ENCODE results near the gene NETO2. TPM values are rescaled to one million over a fixed set of nuclear protein-coding genes. Genes with fewer than 3 reads are reported as not detected.

The NETO2 gene
- total and polyA plus RNA-seq, 2 of the 13 experiments (the other 11 are each of a cell fraction or from before 2014, with no cell fraction given): 8.2 to 13.5 TPM

GRCh38 chr16:47141773-47142485 lies 1.8 kb downstream of the NETO2 start (continued):
- TF ChIP-seq, protein P1, sequence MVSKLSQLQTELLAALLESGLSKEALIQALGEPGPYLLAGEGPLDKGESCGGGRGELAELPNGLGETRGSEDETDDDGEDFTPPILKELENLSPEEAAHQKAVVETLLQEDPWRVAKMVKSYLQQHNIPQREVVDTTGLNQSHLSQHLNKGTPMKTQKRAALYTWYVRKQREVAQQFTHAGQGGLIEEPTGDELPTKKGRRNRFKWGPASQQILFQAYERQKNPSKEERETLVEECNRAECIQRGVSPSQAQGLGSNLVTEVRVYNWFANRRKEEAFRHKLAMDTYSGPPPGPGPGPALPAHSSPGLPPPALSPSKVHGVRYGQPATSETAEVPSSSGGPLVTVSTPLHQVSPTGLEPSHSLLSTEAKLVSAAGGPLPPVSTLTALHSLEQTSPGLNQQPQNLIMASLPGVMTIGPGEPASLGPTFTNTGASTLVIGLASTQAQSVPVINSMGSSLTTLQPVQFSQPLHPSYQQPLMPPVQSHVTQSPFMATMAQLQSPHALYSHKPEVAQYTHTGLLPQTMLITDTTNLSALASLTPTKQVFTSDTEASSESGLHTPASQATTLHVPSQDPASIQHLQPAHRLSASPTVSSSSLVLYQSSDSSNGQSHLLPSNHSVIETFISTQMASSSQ (IDR thresholded peaks at IDR 0.05; ENCODE audit: low read depth): no peak
- TF ChIP-seq, protein P1 (CRISPR knock-in tag; IDR thresholded peaks at IDR 0.05; ENCODE audit: borderline replicate concordance): 0 out of 2 replicates have a peak, but pooled peaks have one; percentile 47
- TF ChIP-seq, protein P2, sequence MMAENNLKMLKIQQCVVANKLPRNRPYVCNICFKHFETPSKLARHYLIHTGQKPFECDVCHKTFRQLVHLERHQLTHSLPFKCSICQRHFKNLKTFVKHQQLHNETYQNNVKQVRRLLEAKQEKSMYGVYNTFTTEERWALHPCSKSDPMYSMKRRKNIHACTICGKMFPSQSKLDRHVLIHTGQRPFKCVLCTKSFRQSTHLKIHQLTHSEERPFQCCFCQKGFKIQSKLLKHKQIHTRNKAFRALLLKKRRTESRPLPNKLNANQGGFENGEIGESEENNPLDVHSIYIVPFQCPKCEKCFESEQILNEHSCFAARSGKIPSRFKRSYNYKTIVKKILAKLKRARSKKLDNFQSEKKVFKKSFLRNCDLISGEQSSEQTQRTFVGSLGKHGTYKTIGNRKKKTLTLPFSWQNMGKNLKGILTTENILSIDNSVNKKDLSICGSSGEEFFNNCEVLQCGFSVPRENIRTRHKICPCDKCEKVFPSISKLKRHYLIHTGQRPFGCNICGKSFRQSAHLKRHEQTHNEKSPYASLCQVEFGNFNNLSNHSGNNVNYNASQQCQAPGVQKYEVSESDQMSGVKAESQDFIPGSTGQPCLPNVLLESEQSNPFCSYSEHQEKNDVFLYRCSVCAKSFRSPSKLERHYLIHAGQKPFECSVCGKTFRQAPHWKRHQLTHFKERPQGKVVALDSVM (CRISPR knock-in tag; IDR thresholded peaks at IDR 0.05): no peak
- TF ChIP-seq RARG (CRISPR knock-in tag; IDR thresholded peaks at IDR 0.05; ENCODE audit: low read depth) (no peak), TOE1 (CRISPR knock-in tag; IDR thresholded peaks at IDR 0.05) (no peak), MLX (CRISPR knock-in tag; IDR thresholded peaks at IDR 0.05) (no peak), ARNTL (CRISPR knock-in tag; IDR thresholded peaks at IDR 0.05) (no peak), ZNF710 (CRISPR knock-in tag; IDR thresholded peaks at IDR 0.05; ENCODE audit: borderline replicate concordance) (peak; percentile 58; the same call in 1 of the 2 replicates), SMC3 (IDR thresholded peaks at IDR 0.05; ENCODE audit: low read length) (peak; percentile 84), ZNF441 (CRISPR knock-in tag; IDR thresholded peaks at IDR 0.05; ENCODE audit: borderline replicate concordance) (0 out of 2 replicates have a peak, but pooled peaks have one; percentile 27)
- TF ChIP-seq, protein P3, sequence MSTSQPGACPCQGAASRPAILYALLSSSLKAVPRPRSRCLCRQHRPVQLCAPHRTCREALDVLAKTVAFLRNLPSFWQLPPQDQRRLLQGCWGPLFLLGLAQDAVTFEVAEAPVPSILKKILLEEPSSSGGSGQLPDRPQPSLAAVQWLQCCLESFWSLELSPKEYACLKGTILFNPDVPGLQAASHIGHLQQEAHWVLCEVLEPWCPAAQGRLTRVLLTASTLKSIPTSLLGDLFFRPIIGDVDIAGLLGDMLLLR (CRISPR knock-in tag; IDR thresholded peaks at IDR 0.05): no peak
- TF ChIP-seq, protein P4, sequence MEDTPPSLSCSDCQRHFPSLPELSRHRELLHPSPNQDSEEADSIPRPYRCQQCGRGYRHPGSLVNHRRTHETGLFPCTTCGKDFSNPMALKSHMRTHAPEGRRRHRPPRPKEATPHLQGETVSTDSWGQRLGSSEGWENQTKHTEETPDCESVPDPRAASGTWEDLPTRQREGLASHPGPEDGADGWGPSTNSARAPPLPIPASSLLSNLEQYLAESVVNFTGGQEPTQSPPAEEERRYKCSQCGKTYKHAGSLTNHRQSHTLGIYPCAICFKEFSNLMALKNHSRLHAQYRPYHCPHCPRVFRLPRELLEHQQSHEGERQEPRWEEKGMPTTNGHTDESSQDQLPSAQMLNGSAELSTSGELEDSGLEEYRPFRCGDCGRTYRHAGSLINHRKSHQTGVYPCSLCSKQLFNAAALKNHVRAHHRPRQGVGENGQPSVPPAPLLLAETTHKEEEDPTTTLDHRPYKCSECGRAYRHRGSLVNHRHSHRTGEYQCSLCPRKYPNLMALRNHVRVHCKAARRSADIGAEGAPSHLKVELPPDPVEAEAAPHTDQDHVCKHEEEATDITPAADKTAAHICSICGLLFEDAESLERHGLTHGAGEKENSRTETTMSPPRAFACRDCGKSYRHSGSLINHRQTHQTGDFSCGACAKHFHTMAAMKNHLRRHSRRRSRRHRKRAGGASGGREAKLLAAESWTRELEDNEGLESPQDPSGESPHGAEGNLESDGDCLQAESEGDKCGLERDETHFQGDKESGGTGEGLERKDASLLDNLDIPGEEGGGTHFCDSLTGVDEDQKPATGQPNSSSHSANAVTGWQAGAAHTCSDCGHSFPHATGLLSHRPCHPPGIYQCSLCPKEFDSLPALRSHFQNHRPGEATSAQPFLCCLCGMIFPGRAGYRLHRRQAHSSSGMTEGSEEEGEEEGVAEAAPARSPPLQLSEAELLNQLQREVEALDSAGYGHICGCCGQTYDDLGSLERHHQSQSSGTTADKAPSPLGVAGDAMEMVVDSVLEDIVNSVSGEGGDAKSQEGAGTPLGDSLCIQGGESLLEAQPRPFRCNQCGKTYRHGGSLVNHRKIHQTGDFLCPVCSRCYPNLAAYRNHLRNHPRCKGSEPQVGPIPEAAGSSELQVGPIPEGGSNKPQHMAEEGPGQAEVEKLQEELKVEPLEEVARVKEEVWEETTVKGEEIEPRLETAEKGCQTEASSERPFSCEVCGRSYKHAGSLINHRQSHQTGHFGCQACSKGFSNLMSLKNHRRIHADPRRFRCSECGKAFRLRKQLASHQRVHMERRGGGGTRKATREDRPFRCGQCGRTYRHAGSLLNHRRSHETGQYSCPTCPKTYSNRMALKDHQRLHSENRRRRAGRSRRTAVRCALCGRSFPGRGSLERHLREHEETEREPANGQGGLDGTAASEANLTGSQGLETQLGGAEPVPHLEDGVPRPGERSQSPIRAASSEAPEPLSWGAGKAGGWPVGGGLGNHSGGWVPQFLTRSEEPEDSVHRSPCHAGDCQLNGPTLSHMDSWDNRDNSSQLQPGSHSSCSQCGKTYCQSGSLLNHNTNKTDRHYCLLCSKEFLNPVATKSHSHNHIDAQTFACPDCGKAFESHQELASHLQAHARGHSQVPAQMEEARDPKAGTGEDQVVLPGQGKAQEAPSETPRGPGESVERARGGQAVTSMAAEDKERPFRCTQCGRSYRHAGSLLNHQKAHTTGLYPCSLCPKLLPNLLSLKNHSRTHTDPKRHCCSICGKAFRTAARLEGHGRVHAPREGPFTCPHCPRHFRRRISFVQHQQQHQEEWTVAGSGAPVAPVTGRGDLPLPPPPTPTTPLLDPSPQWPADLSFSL (CRISPR knock-in tag; IDR thresholded peaks at IDR 0.05): no peak

Data from HepG2 (cell line).